ENCODE measurements around the gene OSER1. TPM values are rescaled to one million over a fixed set of nuclear protein-coding genes. Genes with fewer than 3 reads are reported as not detected.
"Not testable (repeated sequence)": the region's sequence is repeated elsewhere in the genome, so short reads cannot be mapped to it uniquely, and the experiment has no call there.

Gene OSER1
- total RNA-seq, 1 donor from 2014 or later = 51.8 TPM

GRCh38 chr20:44235702-44236101 is 25.1 kb upstream of the OSER1 start:
- H3K4me3 ChIP-seq = no peak overlapping the region
- H3K9me3 ChIP-seq (ENCODE audit: low read depth) = no peaks in the 10 kb centered on the region
- TF ChIP-seq EZH2 (IDR thresholded peaks at IDR 0.05) (no peak), EZH2phosphoT487 (IDR thresholded peaks at IDR 0.05) (no peak), CTCF (IDR thresholded peaks at IDR 0.05) (no peak)
- peaks cover 13% of the 10 kb centered on the region for H3K4me1 Mint-ChIP-seq
- peaks cover 4% of the 10 kb centered on the region for H3K27me3 Mint-ChIP-seq (ENCODE audit: insufficient read depth, low read depth)
- H3K36me3 Mint-ChIP-seq = no peaks in the 10 kb centered on the region
- H3K27ac ChIP-seq = no peak overlapping the region
- no peaks in the 10 kb centered on the region for H3K27me3 ChIP-seq
- no peaks in the 10 kb centered on the region for H4K20me1 ChIP-seq (ENCODE audit: low read depth)
- H3K4me3 Mint-ChIP-seq = no peak overlapping the region
- H3F3A ChIP-seq (ENCODE audit: low read depth) = no peaks in the 10 kb centered on the region
- no peaks in the 10 kb centered on the region for H3K9me3 Mint-ChIP-seq
- no peak overlapping the region for H3K27ac Mint-ChIP-seq
- no peaks in the 10 kb centered on the region for H3K36me3 ChIP-seq
- no peak overlapping the region for H2AFZ ChIP-seq (replicated peaks)
- no peak for DNase-seq (ENCODE audit: low spot score)
- no peaks in the 10 kb centered on the region for H3K79me2 ChIP-seq (ENCODE audit: low read depth)
- H3K4me1 ChIP-seq = peaks cover 5% of the 10 kb centered on the region
- H3K9ac ChIP-seq = no peak overlapping the region
- no peak overlapping the region for H3K4me2 ChIP-seq

GRCh38 chr20:44234566-44235317 is 24.2 kb upstream of the OSER1 start:
- Histone ChIP-seq H3K36me3 (no peaks in the 10 kb centered on the region), H3K9ac (no peak overlapping the region), H2AFZ (replicated peaks) (no peak overlapping the region), H3K79me2 (ENCODE audit: low read depth) (no peaks in the 10 kb centered on the region), H3F3A (ENCODE audit: low read depth) (no peaks in the 10 kb centered on the region), H3K27ac (no peak overlapping the region), H3K4me3 (no peak overlapping the region), H4K20me1 (ENCODE audit: low read depth) (no peaks in the 10 kb centered on the region), H3K4me1 (peaks cover 5% of the 10 kb centered on the region), H3K9me3 (ENCODE audit: low read depth) (no peaks in the 10 kb centered on the region), H3K27me3 (no peaks in the 10 kb centered on the region), H3K4me2 (no peak overlapping the region)
- TF ChIP-seq CTCF (IDR thresholded peaks at IDR 0.05) (no peak), EZH2phosphoT487 (IDR thresholded peaks at IDR 0.05) (no peak)
- Mint-ChIP-seq H3K9me3 (no peaks in the 10 kb centered on the region), H3K27me3 (ENCODE audit: insufficient read depth, low read depth) (peaks cover 2% of the 10 kb centered on the region), H3K4me1 (peaks cover 13% of the 10 kb centered on the region), H3K27ac (no peak overlapping the region), H3K36me3 (no peaks in the 10 kb centered on the region), H3K4me3 (no peak overlapping the region)
- DNase-seq (ENCODE audit: low spot score) = no peak

- H3K36me3 Mint-ChIP-seq = no peaks in the 10 kb centered on the region
- Histone ChIP-seq H2AFZ (replicated peaks) (no peak overlapping the region), H3K4me1 (peaks cover 5% of the 10 kb centered on the region), H3K27ac (no peak overlapping the region), H3K36me3 (no peaks in the 10 kb centered on the region), H3K9me3 (ENCODE audit: low read depth) (no peaks in the 10 kb centered on the region), H3K79me2 (ENCODE audit: low read depth) (no peaks in the 10 kb centered on the region), H3K4me3 (no peak overlapping the region), H3F3A (ENCODE audit: low read depth) (no peaks in the 10 kb centered on the region), H3K4me2 (no peak overlapping the region), H3K9ac (no peak overlapping the region), H4K20me1 (ENCODE audit: low read depth) (no peaks in the 10 kb centered on the region), H3K27me3 (no peaks in the 10 kb centered on the region)
- peaks cover 16% of the 10 kb centered on the region for H3K4me1 Mint-ChIP-seq
- H3K27me3 Mint-ChIP-seq (ENCODE audit: insufficient read depth, low read depth) = no peaks in the 10 kb centered on the region
- no peak for TF ChIP-seq EZH2phosphoT487 (IDR thresholded peaks at IDR 0.05)
- TF ChIP-seq CTCF (IDR thresholded peaks at IDR 0.05) = no peak
- TF ChIP-seq EZH2 (IDR thresholded peaks at IDR 0.05) = no peak
- H3K4me3 Mint-ChIP-seq = no peak overlapping the region
- H3K27ac Mint-ChIP-seq = no peak overlapping the region
- H3K9me3 Mint-ChIP-seq = no peaks in the 10 kb centered on the region
- DNase-seq (ENCODE audit: low spot score) = no peak
These were observed 23.0 kb upstream of the OSER1 start for GRCh38 chr20:44233436-44234016.

GRCh38 chr20:44232469-44232856 is 21.9 kb upstream of the OSER1 start:
- not testable (repeated sequence) for H3K9me3 ChIP-seq (ENCODE audit: low read depth); H3K9me3 Mint-ChIP-seq; H2AFZ ChIP-seq (replicated peaks); H3K9ac ChIP-seq; H3K27me3 Mint-ChIP-seq (ENCODE audit: insufficient read depth, low read depth); H3K27ac ChIP-seq; H3K36me3 ChIP-seq; H4K20me1 ChIP-seq (ENCODE audit: low read depth); H3K27me3 ChIP-seq; H3K27ac Mint-ChIP-seq; H3K4me1 ChIP-seq; H3K79me2 ChIP-seq (ENCODE audit: low read depth); DNase-seq (ENCODE audit: low spot score); H3F3A ChIP-seq (ENCODE audit: low read depth); H3K4me2 ChIP-seq; H3K4me3 Mint-ChIP-seq; H3K4me3 ChIP-seq; H3K36me3 Mint-ChIP-seq
- peaks cover 18% of the 10 kb centered on the region for H3K4me1 Mint-ChIP-seq

All from neural progenitor cell (in vitro differentiated cells).